IPS DF 4.7 (cell line): ENCODE measurements around the gene MYB.

Experiments used
- DNase-seq: peaks from one replicate; pipeline ENCODE4 v3.0.0-alpha.2; 2013; ENCODE audit warnings: low spot score; ENCODE audit errors: extremely low read depth

MYB gene

DNA sequence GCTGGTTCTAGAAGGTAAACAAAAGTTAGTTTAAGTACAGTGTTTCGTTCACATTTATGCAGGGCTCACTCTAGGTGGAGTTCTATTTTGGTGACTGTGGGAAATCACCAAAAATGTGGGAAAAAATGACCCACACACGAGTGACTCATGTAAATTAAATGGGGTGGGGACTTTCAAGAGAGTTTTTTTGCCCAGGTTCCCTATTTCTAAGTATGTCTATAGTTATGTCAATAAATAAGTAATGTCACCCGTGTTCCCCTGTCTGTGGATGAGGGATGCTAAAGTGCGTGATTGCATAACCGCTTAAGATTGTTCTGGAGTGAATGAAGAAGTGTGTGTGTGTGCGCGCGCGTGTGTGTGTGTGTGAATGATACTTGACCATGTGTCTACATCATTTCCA, 69.1 kb downstream of the MYB start:
- no peak for DNase-seq

- peak; percentile 53 for DNase-seq
Measured at GRCh38 chr6:135250751-135251497, 69.8 kb downstream of the MYB start.

DNA sequence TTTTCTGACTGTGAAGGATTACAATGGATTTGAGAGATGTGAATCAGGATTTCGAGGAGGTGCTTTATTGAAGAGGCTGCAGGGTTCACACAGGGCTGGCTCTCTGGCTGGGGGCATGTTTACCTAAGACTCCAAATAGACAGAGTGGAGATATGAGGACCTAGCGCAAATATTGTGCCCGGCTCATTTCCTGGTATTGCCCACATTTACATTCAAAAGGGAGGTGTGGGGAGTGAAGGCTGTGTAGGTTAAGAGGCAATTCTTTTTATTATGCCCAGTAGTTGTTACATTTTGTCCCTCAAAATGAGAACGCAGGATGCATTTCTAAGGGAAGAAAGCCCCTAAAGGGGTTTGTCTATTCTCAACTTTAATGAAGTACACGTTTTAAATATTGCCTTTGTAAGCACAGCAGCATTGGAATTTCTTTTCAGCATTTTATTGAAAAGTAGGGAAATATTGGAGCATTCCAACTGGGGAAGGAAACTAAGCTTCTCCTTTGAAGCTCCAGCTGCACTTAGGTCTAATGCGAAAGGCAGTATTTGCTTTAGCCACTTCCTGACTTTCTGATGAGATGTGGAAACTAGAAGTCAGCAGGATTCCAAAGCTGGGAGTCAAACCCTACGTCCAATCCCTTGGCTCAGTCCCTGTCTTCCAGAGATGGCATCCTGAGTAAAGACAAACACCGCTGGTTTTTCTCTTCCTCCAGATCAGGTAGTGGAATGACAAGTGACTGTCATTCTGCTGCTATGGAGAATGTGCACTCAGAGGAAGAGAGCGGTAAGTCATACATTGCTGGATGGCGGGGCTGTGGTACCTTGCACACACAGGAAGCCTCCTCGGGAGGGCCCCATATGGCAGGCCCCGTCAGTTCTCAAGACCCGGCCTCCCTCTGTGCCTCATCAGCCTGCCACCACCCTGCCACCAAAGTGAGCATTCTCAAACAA, 70.7 kb downstream of the MYB start:
- no peak for DNase-seq

- DNase-seq, result no peak
Measured at GRCh38 chr6:135254471-135254870, 73.4 kb downstream of the MYB start.

- DNase-seq, result no peak
Measured at GRCh38 chr6:135256866-135257265, 75.8 kb downstream of the MYB start.

DNA sequence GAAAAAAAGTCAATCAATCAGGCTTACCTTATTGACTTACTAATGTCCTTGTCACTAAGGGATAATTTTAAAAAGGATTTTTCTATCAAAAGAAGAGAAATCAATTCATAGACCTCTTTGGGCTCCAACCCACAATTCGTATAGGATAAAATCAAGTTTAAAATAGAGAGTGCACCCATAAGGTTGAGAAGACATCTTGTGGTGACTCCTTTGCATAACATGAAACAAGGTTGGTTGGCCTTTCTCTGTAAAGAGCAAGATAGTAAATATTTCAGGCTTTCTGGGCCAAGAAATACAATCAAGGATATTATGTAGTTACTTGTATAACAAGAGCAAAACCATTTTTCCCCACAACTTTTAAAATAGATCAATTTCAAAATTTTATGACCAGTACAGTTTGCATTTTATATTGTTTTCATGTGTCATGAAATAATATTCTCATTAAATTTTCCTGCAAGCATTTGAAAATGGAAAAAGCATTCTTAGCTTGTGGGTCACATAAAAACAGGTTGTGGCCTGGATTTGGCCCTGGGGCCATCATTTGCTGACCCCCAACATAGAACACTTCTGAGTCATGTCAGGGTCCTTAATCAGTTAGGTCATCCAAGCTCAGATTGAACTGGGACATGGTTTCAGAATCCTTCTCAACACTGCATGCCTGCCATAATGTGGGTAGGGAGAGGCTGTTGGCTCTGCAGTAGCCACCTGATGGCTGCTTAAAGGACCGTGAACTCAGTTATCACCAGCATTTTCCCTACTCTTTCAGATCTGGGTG, 76.7 kb downstream of the MYB start:
- no peak for DNase-seq

DNA sequence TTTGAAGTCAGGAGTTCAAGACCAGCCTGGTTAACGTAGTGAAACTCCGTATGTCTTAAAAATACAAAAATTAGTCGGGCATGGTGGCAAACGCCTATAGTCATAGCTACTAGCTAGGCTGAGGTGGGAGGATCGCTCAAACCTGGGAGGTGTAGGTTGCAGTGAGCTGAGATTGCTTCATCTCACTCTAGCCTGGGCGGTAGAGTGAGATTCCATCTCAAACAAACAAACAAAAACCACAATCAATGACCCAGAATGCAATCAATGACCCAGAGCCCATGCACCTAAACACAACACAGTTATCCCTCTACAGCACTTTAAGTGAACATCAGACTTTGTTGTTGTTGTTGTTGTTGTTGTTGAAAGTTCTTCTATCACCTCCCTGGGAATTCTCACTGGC, 77.9 kb downstream of the MYB start:
- DNase-seq, result no peak

- no peak for DNase-seq
Measured at GRCh38 chr6:135260612-135261011, 79.5 kb downstream of the MYB start.

GRCh38 chr6:135261872-135262725, 81.0 kb downstream of the MYB start:
- no peak for DNase-seq

DNA sequence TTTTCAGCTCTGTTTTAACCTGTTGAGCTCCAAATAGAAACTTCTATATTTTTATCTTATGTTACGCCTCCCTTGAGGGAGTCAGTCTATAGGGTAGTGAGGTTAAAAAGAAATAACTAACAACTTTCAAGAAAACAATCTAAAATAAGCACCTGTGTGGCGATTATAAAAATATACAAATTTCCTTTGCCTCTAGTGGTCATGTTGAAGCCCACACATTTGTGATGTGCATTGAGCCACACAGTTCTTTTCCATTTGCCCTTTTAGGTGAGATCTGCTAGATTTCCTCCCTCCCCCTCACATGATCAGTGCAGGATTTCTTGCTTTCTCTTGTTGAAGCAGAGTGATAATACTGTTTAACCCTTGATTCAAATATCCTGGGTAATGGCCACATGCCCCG, 84.2 kb downstream of the MYB start:
- no peak for DNase-seq

DNA sequence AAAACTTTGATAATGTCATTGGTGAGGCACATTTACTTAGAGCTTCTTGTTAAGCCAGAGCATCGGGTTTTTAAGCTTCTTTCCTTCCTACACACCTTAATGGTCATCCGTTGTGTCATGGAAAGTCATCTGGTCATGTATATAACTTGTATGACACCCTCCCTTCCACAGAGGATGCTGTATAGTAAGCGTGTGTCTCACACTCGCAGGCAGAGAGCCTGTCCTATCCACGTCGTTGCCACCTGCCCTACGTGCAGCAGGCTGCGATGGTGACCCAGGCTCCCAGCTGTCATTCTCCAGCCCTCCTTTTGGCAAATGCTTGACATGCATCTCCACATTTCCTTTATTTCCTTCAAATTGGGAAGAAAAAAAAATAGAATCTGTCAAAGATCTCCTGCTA, 85.6 kb downstream of the MYB start:
- no peak for DNase-seq

- DNase-seq, result no peak
Measured at GRCh38 chr6:135267085-135267484, 86.0 kb downstream of the MYB start.

DNA sequence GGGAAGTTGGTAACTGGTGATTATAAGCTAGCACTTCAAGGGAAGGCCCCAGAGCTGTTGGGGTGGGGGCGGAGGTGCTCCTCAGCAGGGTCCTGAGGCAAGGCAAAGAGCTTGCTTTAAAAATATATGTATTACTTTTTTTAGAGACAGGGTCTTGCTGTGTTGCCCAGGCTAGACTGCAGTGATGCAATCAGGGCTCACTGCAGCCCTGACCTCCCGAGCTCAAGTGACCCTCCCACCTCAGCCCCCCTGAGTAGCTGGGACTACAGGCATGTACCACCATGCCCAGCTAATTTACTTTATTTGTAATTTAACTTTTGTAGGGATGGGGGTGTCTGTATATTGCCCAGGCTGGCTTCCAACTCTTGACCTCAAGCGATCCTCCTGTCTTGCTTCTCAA, 87.2 kb downstream of the MYB start:
- no peak for DNase-seq

- no peak for DNase-seq
Measured at GRCh38 chr6:135268740-135269139, 87.6 kb downstream of the MYB start.
